H1 (cell line): Measurements from ENCODE around the gene CDH22. TPM values are rescaled to one million over a fixed set of nuclear protein-coding genes. Genes with fewer than 3 reads are reported as not detected.

Source experiments
- CTCF ChIA-PET: fragments of 300-600 bp; sonication (Branson Sonifier 250); formaldehyde crosslinking; loops from one replicate; lab custom pipeline; 2021; ENCODE audit not compliant: partially characterized antibody; lab: Charles Lee
- POLR2A ChIA-PET: fragments of 300-600 bp; sonication (Branson Sonifier 250); formaldehyde crosslinking; loops from one replicate; lab custom pipeline; 2021; ENCODE audit warnings: inconsistent platforms; ENCODE audit not compliant: partially characterized antibody; lab: Charles Lee
- DNase-seq, 2 experiments: peaks; one replicate each; pipeline versions ENCODE4 v3.0.0 to v3.0.0-alpha.2; 2010 to 2022; ENCODE audit warnings: low spot score in 2 of 2, low read depth in 1 of 2, mixed read lengths in 1 of 2
- FAIRE-seq: peaks from 2 replicates; lab custom pipeline; 2011; peaks lifted over from hg19 to GRCh38; lab: Jason Lieb, UNC
- H2AFZ ChIP-seq: 2 replicates; pipeline ENCODE4 v1.8.1; 2012; ENCODE audit warnings: low read length, inconsistent platforms
- H2AK5ac ChIP-seq: 2 replicates; pipeline ENCODE4 v1.6.1; 2013; ENCODE audit warnings: low read depth, low read length
- H2BK120ac ChIP-seq: replicated peaks from 2 replicates; pipeline ENCODE3; 2013; ENCODE audit warnings: low read depth, low read length, inconsistent platforms
- H2BK12ac ChIP-seq: 2 replicates; pipeline ENCODE4 v1.6.1; 2013; ENCODE audit warnings: low read depth, low read length
- H2BK15ac ChIP-seq: 2 replicates; pipeline ENCODE4 v1.6.1; 2013; ENCODE audit warnings: low read length
- H2BK20ac ChIP-seq: 2 replicates; pipeline ENCODE4 v1.6.1; 2013; ENCODE audit warnings: low read length
- H2BK5ac ChIP-seq: 2 replicates; pipeline ENCODE4 v1.6.1; 2013; ENCODE audit warnings: low read depth, low read length
- H3K14ac ChIP-seq: 2 replicates; pipeline ENCODE4 v1.6.1; 2013; ENCODE audit warnings: inconsistent platforms; ENCODE audit not compliant: insufficient read length
- H3K18ac ChIP-seq: 2 replicates; pipeline ENCODE4 v1.6.1; 2013; ENCODE audit warnings: low read length; ENCODE audit errors: extremely low read depth
- H3K23ac ChIP-seq: 2 replicates; pipeline ENCODE4 v1.6.1; 2013; ENCODE audit warnings: inconsistent platforms; ENCODE audit not compliant: insufficient read length
- H3K23me2 ChIP-seq: 2 replicates; pipeline ENCODE4 v1.6.1; 2013; ENCODE audit warnings: low read depth, low read length
- H3K27ac ChIP-seq: 2 replicates; pipeline ENCODE4 v1.6.1; 2011; ENCODE audit warnings: low read depth, low read length, inconsistent platforms
- H3K27me3 ChIP-seq, 4 experiments: replicated peaks in 1 of 4; 1 replicate in 1 of 4; 2 replicates in 3 of 4; pipeline versions ENCODE4 v1.6.1 to v1.8.1; 2011 to 2013; ENCODE audit warnings: low read length in 3 of 4, mild to moderate bottlenecking in 3 of 4, inconsistent platforms in 2 of 4, mixed read lengths in 2 of 4, moderate library complexity in 1 of 4; ENCODE audit not compliant: control insufficient read depth in 3 of 4, insufficient read depth in 3 of 4; ENCODE audit errors: extremely low read depth in 1 of 4
- H3K36me3 ChIP-seq, 4 experiments: 2 replicates each; pipeline versions ENCODE4 v1.6.1 to v1.8.1; 2011 to 2013; ENCODE audit warnings: mild to moderate bottlenecking in 4 of 4, low read length in 3 of 4, moderate library complexity in 2 of 4, control low read depth in 1 of 4, inconsistent platforms in 1 of 4; ENCODE audit not compliant: insufficient read depth in 4 of 4, control insufficient read depth in 2 of 4
- H3K4ac ChIP-seq: replicated peaks from 2 replicates; pipeline ENCODE3; 2013; ENCODE audit warnings: low read length, low read depth, mixed read lengths, inconsistent platforms; ENCODE audit not compliant: insufficient read length
- H3K4me1 ChIP-seq, 4 experiments: replicated peaks in 1 of 4; 1 replicate in 1 of 4; 2 replicates in 3 of 4; pipeline versions ENCODE4 v1.6.1 to v1.8.1; 2011 to 2013; ENCODE audit warnings: low read length in 3 of 4, inconsistent platforms in 2 of 4, mixed read lengths in 1 of 4; ENCODE audit not compliant: insufficient read depth in 4 of 4, control insufficient read depth in 3 of 4
- H3K4me2 ChIP-seq, 2 experiments: 2 replicates each; pipeline versions ENCODE4 v1.6.1 to v1.8.1; 2011 to 2013; ENCODE audit warnings: low read depth in 2 of 2, low read length in 2 of 2, control low read depth in 1 of 2, inconsistent platforms in 1 of 2, mild to moderate bottlenecking in 1 of 2; ENCODE audit not compliant: insufficient read depth in 1 of 2
- H3K4me3 ChIP-seq, 4 experiments: fragments of 200-600, 300-600 bp in 1 of 4; sonication (generic), shearing (Covaris generic), sonication (Bioruptor Twin) in 1 of 4; 2 replicates each; pipeline versions ENCODE4 v1.5.1 to v1.8.1; 2011 to 2016; ENCODE audit warnings: low read length in 4 of 4, low read depth in 3 of 4, control low read depth in 2 of 4, inconsistent platforms in 2 of 4, mild to moderate bottlenecking in 2 of 4, mixed read lengths in 1 of 4, moderate library complexity in 1 of 4; ENCODE audit not compliant: insufficient read depth in 2 of 4; ENCODE audit errors: extremely low read depth in 1 of 4
- H3K56ac ChIP-seq: replicated peaks from 2 replicates; pipeline ENCODE3; 2013; ENCODE audit warnings: low read depth, mild to moderate bottlenecking, mixed read lengths, low read length, inconsistent platforms; ENCODE audit not compliant: insufficient read length
- H3K79me1 ChIP-seq: 2 replicates; pipeline ENCODE4 v1.6.1; 2013; ENCODE audit warnings: low read depth, low read length, control low read depth
- H3K79me2 ChIP-seq, 2 experiments: 2 replicates each; pipeline versions ENCODE4 v1.6.1 to v1.8.1; 2012 to 2013; ENCODE audit warnings: low read length in 2 of 2, mild to moderate bottlenecking in 2 of 2, inconsistent platforms in 1 of 2; ENCODE audit not compliant: insufficient read depth in 2 of 2, control insufficient read depth in 1 of 2
- H3K9ac ChIP-seq, 4 experiments: replicated peaks in 1 of 4; 1 replicate in 1 of 4; 2 replicates in 3 of 4; pipeline versions ENCODE4 v1.6.1 to v1.8.1; 2011 to 2013; ENCODE audit warnings: low read depth in 3 of 4, low read length in 3 of 4, control low read depth in 2 of 4, mild to moderate bottlenecking in 2 of 4, moderate library complexity in 2 of 4, inconsistent platforms in 1 of 4; ENCODE audit errors: extremely low read depth in 1 of 4
- H3K9me3 ChIP-seq, 2 experiments: 2 replicates each; pipeline versions ENCODE4 v1.6.1 to v1.8.1; 2012 to 2013; ENCODE audit warnings: mild to moderate bottlenecking in 2 of 2, moderate library complexity in 2 of 2, control low read depth in 1 of 2, inconsistent platforms in 1 of 2, low read depth in 1 of 2, low read length in 1 of 2, mixed read lengths in 1 of 2; ENCODE audit not compliant: insufficient read depth in 2 of 2
- H4K20me1 ChIP-seq, 2 experiments: replicated peaks in 1 of 2; 2 replicates each; pipeline versions ENCODE3 to v1.8.1; 2011 to 2013; ENCODE audit warnings: inconsistent platforms in 2 of 2, low read length in 2 of 2, mild to moderate bottlenecking in 1 of 2; ENCODE audit not compliant: insufficient read depth in 2 of 2, control insufficient read depth in 1 of 2
- H4K5ac ChIP-seq: 2 replicates; pipeline ENCODE4 v1.6.1; 2013; ENCODE audit warnings: low read length, low read depth, mixed read lengths, inconsistent platforms; ENCODE audit not compliant: insufficient read length
- H4K8ac ChIP-seq: 2 replicates; pipeline ENCODE4 v1.8.0; 2013; ENCODE audit warnings: mild to moderate bottlenecking, moderate library complexity, low read length, inconsistent platforms; ENCODE audit not compliant: insufficient read depth; ENCODE audit errors: extremely low read depth
- H4K91ac ChIP-seq: replicated peaks from 2 replicates; pipeline ENCODE3; 2013; ENCODE audit warnings: low read length, mixed read lengths, inconsistent platforms; ENCODE audit not compliant: insufficient read length
- BRCA1 ChIP-seq: IDR thresholded peaks from 2 replicates; pipeline ENCODE4 v1.6.1; 2012; ENCODE audit warnings: low read depth, low read length, improper control_type of control experiment
- CBX8 ChIP-seq: fragments of 300-800, 300-1000 bp; sonication (generic); IDR thresholded peaks from 2 replicates; pipeline ENCODE4 v1.7.1; 2016; ENCODE audit warnings: low read depth, low read length, borderline replicate concordance
- CTBP2 ChIP-seq: IDR thresholded peaks from 2 replicates; pipeline ENCODE4 v1.7.0; 2011; ENCODE audit warnings: borderline replicate concordance, mild to moderate bottlenecking, moderate library complexity, mixed read lengths, low read length; ENCODE audit not compliant: insufficient read depth, insufficient read length
- RAD21 ChIP-seq, 2 experiments: IDR thresholded peaks in 1 of 2; conservative IDR thresholded peaks in 1 of 2; 2 replicates each; pipeline ENCODE4 v1.6.1; 2011; ENCODE audit warnings: low read depth in 2 of 2, low read length in 2 of 2, improper control_type of control experiment in 1 of 2, inconsistent platforms in 1 of 2, mild to moderate bottlenecking in 1 of 2, moderate library complexity in 1 of 2
- RNF2 ChIP-seq: fragments of 200-900, 300-1000 bp; sonication (generic); IDR thresholded peaks from 2 replicates; pipeline ENCODE4 v1.7.1; 2016; ENCODE audit warnings: borderline replicate concordance, low read depth, mild to moderate bottlenecking, antibody characterized with exemption, low read length; ENCODE audit not compliant: poor library complexity, severe bottlenecking; ENCODE audit errors: missing control alignments
- SIN3A ChIP-seq, 2 experiments: IDR thresholded peaks in 1 of 2; conservative IDR thresholded peaks in 1 of 2; 2 replicates each; pipeline ENCODE4 v1.6.1; 2011 to 2012; ENCODE audit warnings: low read length in 2 of 2, improper control_type of control experiment in 1 of 2, low read depth in 1 of 2, mild to moderate bottlenecking in 1 of 2
- SRF ChIP-seq: IDR thresholded peaks from 2 replicates; pipeline ENCODE4 v1.6.1; 2011; ENCODE audit warnings: mild to moderate bottlenecking, low read depth, low read length, moderate library complexity
- TBP ChIP-seq: IDR thresholded peaks from 2 replicates; pipeline ENCODE4 v1.6.1; 2011; ENCODE audit warnings: low read depth, low read length, improper control_type of control experiment
- USF2 ChIP-seq: IDR thresholded peaks from 2 replicates; pipeline ENCODE4 v1.6.1; 2011; ENCODE audit warnings: low read length, improper control_type of control experiment
- YY1 ChIP-seq: IDR thresholded peaks from 2 replicates; pipeline ENCODE4 v1.6.1; 2011; ENCODE audit warnings: low read depth, mild to moderate bottlenecking, low read length
- ZNF274 ChIP-seq: IDR thresholded peaks from 2 replicates; pipeline ENCODE4 v1.7.0; 2012; ENCODE audit warnings: low read length, borderline replicate concordance; ENCODE audit errors: extremely low read depth
- WGBS, 2 experiments: shearing (Covaris generic) in 1 of 2; methylation state at CpG; one replicate each; pipeline versions ENCODE4 v1.1.6 to v1.1.7; 2013 to 2015; ENCODE audit warnings: low lambda C conversion rate in 2 of 2, mixed read lengths in 2 of 2, inconsistent platforms in 1 of 2, low coverage in 1 of 2, missing lambda C conversion rate in 1 of 2; ENCODE audit not compliant: insufficient replicate concordance in 2 of 2, insufficient coverage in 1 of 2, insufficient read length in 1 of 2; ENCODE audit errors: extremely low coverage in 1 of 2, missing lambda C conversion rate in 1 of 2; 5-methylcytosine and 5-hydroxymethylcytosine counted together
- polyA plus RNA-seq, 7 experiments: library from polyadenylated mRNA; depleted of rRNA in 3 of 7; stranded (reverse) in 5 of 7; unstranded in 2 of 7; fragments of >200 nt in 5 of 7; fragments of 200-250 nt in 2 of 7; gene quantifications; 1 replicate in 5 of 7; 2 replicates in 1 of 7; 4 replicates in 1 of 7; pipeline versions ENCODE4 v1.2.1 to v1.2.3, GENCODE V29; 2011 to 2013; ENCODE audit warnings: missing spikeins in 2 of 7, mixed read lengths in 2 of 7
- total RNA-seq: library from RNA; stranded (reverse); fragmentation: NEBNext Ultra II Directional; extraction: Animal tissue kit (Norgen Biotek cat#: 25700); gene quantifications from 2 replicates; pipeline ENCODE4 v1.2.1, GENCODE V29; 2021

The CDH22 gene
- total and polyA plus RNA-seq, 2 of the 8 experiments (the other 6 are each of a cell fraction or from before 2014, with no cell fraction given) = 0.35 to 0.39 TPM

- no peak overlapping the region for H2BK5ac ChIP-seq
- no peak overlapping the region for H3K9ac ChIP-seq
- no peak overlapping the region for H2AFZ ChIP-seq
- TF ChIP-seq TBP = no peak
- no peak for TF ChIP-seq USF2
- TF ChIP-seq SRF = no peak
- no peak for TF ChIP-seq YY1
- no peak for TF ChIP-seq SIN3A (conservative IDR thresholded peaks at IDR 0.05 in 1 of 2, IDR thresholded peaks at IDR 0.05 in 1 of 2; ENCODE audit: low read depth in 1 of 2, low read length in 2 of 2)
- TF ChIP-seq RNF2 = no peak
- TF ChIP-seq CTBP2 = no peak
- no peak for TF ChIP-seq BRCA1
- no peak for TF ChIP-seq RAD21 (IDR thresholded peaks at IDR 0.05 in 1 of 2, conservative IDR thresholded peaks at IDR 0.05 in 1 of 2; ENCODE audit: low read depth in 2 of 2, low read length in 2 of 2)
- TF ChIP-seq ZNF274 = no peak
- no peak for TF ChIP-seq CBX8
- no peaks in the 10 kb centered on the region for H3K4me1 ChIP-seq
- no peak overlapping the region for H4K8ac ChIP-seq
- FAIRE-seq = no peak
- H3K9me3 ChIP-seq = no peaks in the 10 kb centered on the region
- no peaks in the 10 kb centered on the region; a peak in 1 of 4 replicates for H3K79me2 ChIP-seq
- H4K5ac ChIP-seq = no peak overlapping the region
- H3K23me2 ChIP-seq = no peaks in the 10 kb centered on the region
- no peak for DNase-seq
- no peak overlapping the region for H2BK20ac ChIP-seq
- H3K56ac ChIP-seq = no peak overlapping the region
- no peak overlapping the region for H2BK12ac ChIP-seq
- no peak overlapping the region for H3K14ac ChIP-seq
- ChIA-PET CTCF (interaction anchor here (0.8 to 5.5 kb wide), 2 partner anchors 8 to 44 kb away, joined by 3 to 29 read pairs; no protein-coding TSS in a partner anchor), POLR2A (interaction anchor here (0.9 to 1.9 kb wide), 3 partner anchors 8 to 16 kb away, joined by 3 to 7 read pairs (median 3); no protein-coding TSS in a partner anchor)
- peaks cover 0 to 11% (median 3%) of the 10 kb centered on the region in 4 experiments; a peak in 7 of 8 replicates for H3K36me3 ChIP-seq
- H2BK120ac ChIP-seq = no peak overlapping the region
- no peak overlapping the region for H3K4ac ChIP-seq
- H3K23ac ChIP-seq = no peak overlapping the region
- H4K91ac ChIP-seq = no peak overlapping the region
- H3K79me1 ChIP-seq = peaks cover 4% of the 10 kb centered on the region; the same call in 1 of the 2 replicates
- no peak overlapping the region for H2AK5ac ChIP-seq
- 93% methylated on average over 11 of the region's 13 CpGs; no CpG with 5 or more reads in 1 of the 2 experiments for WGBS, 2 experiments
- no peak overlapping the region for H3K4me3 ChIP-seq
- H3K27me3 ChIP-seq = no peaks in the 10 kb centered on the region
- peaks cover 7 to 21% of the 10 kb centered on the region in 2 experiments for H4K20me1 ChIP-seq
- H2BK15ac ChIP-seq = no peak overlapping the region
- no peak overlapping the region for H3K18ac ChIP-seq
- H3K4me2 ChIP-seq = no peak overlapping the region
- no peak overlapping the region for H3K27ac ChIP-seq
Measured at GRCh38 chr20:46357030-46357514, 48.8 kb upstream of the CDH22 start.
